A673 (cell line): Measurements from ENCODE around the gene PFKP. TPM values are rescaled to one million over a fixed set of nuclear protein-coding genes. Genes with fewer than 3 reads are reported as not detected.
A peak's percentile ranks its signal among the peaks of the same experiment; 100 is the strongest.

ENCODE experiments used
- BruUV-seq: library from RNA; stranded (reverse); fragments of 400-500 nt; replicated peaks from 2 replicates; lab custom pipeline; 2021; lab: Mats Ljungman, UMichigan
- CTCF ChIA-PET: fragments of 300-600 bp; sonication (Branson Sonifier 250); formaldehyde crosslinking; loops from one replicate; lab custom pipeline; 2022; ENCODE audit warnings: antibody characterized with exemption; lab: Charles Lee
- POLR2A ChIA-PET: fragments of 300-600 bp; sonication (Branson Sonifier 250); formaldehyde crosslinking; loops from one replicate; lab custom pipeline; 2022; ENCODE audit warnings: antibody characterized with exemption; ENCODE audit not compliant: low non-redundant PET; lab: Charles Lee
- DNase-seq: peaks from one replicate; pipeline ENCODE4 v3.0.0-alpha.2; 2015; ENCODE audit warnings: low spot score
- H3K27ac ChIP-seq: fragments of 200-600 bp; sonication (generic); 2 replicates; pipeline ENCODE4 v1.5.1; 2016; ENCODE audit warnings: mixed run types, low read depth, mild to moderate bottlenecking, mixed read lengths, antibody characterized with exemption, low read length; ENCODE audit not compliant: poor library complexity, severe bottlenecking
- H3K27me3 ChIP-seq: fragments of 200-600 bp; sonication (generic); replicated peaks from 2 replicates; pipeline ENCODE4 v1.6.1; 2017; ENCODE audit warnings: mixed run types, low read depth, mild to moderate bottlenecking, mixed read lengths, antibody characterized with exemption, low read length; ENCODE audit not compliant: insufficient read depth, poor library complexity
- H3K36me3 ChIP-seq: fragments of 200-600 bp; sonication (generic); 2 replicates; pipeline ENCODE4 v1.6.1; 2016; ENCODE audit warnings: mixed run types, mild to moderate bottlenecking, mixed read lengths, antibody characterized with exemption, low read length; ENCODE audit not compliant: insufficient read depth, poor library complexity, severe bottlenecking
- H3K4me1 ChIP-seq: fragments of 200-600 bp; sonication (generic); 2 replicates; pipeline ENCODE4 v1.6.1; 2017; ENCODE audit warnings: mixed run types, mild to moderate bottlenecking, mixed read lengths, antibody characterized with exemption, low read length; ENCODE audit not compliant: insufficient read depth, poor library complexity, severe bottlenecking
- H3K4me3 ChIP-seq: fragments of 200-600 bp; sonication (generic); 2 replicates; pipeline ENCODE4 v1.5.1; 2016; ENCODE audit warnings: low read depth, mixed run types, mild to moderate bottlenecking, mixed read lengths, low read length; ENCODE audit not compliant: poor library complexity, severe bottlenecking
- H3K9me3 ChIP-seq: fragments of 200-600 bp; sonication (generic); 2 replicates; pipeline ENCODE4 v1.6.1; 2016; ENCODE audit warnings: mixed run types, low read depth, mild to moderate bottlenecking, mixed read lengths, antibody characterized with exemption, low read length; ENCODE audit not compliant: poor library complexity, severe bottlenecking
- EZH2 ChIP-seq: fragments of 200-600 bp; sonication (generic); IDR thresholded peaks from 2 replicates; pipeline ENCODE4 v1.6.1; 2017; ENCODE audit warnings: borderline replicate concordance, low read depth, mild to moderate bottlenecking, mixed read lengths, antibody characterized with exemption, low read length; ENCODE audit not compliant: poor library complexity, severe bottlenecking
- intact Hi-C: fragments of 100-400 bp; cut with micrococcal nuclease; formaldehyde crosslinking; loops from one replicate; pipeline ENCODE4 v1.10.0; 2022; ENCODE audit not compliant: unreplicated experiment
- total RNA-seq: library from RNA; stranded (reverse); gene quantifications from 2 replicates; pipeline ENCODE4 v1.2.3, GENCODE V29; 2021
- TF ChIP-seq, protein P1 (sequence below): fragments of 300-800, 200-600 bp; sonication (generic); conservative IDR thresholded peaks from 2 replicates; pipeline ENCODE4 v1.5.1; 2017; ENCODE audit warnings: low read depth, mild to moderate bottlenecking, antibody characterized with exemption, low read length, moderate library complexity, mixed read lengths

The PFKP gene
- total RNA-seq, 1 experiment from 2014 or later = 232 TPM

DNA sequence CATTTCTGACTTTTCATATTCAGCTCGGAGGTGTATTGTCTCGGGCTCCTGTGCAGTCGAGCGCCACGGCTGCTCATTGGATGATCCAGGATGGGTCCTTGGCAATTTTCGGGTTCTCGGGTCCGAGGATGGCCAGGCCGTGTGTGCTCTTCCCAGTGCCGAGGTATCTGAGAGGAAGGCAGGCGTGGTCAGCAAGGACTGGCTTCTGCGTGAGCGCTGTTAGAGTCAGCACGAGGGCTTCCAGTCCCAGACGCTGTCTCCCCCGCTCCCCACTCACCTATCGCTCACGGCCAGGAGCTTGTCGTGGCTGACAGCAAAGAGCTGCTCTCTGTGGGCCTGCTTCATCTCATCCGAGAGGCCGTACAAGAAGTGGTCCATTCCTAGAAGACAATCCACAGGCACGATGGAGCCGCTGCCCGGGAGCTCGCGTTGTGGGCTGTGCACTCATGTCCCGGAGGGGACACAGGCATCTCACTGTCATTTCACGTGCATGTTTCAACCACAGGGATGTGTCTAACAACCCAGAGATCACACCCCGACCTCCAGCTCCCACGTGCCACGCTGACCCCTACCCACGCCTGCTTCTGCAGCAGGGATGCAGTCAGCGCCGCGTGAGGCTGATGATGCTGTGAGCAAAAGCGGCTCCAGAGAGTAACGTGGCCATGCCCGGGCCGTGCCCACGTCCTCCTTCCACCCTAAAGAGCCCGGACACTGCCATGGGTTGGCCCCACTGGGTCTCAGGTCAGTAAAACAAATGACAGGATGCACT lies 70.8 kb downstream of the PFKP start:
- TSS peak; percentile 41 for BruUV-seq
- H3K4me3 ChIP-seq = no peak overlapping the region
- H3K27ac ChIP-seq = no peak overlapping the region
- no peaks in the 10 kb centered on the region for H3K4me1 ChIP-seq
- POLR2A ChIA-PET = no interaction called here
- TF ChIP-seq, protein P1, sequence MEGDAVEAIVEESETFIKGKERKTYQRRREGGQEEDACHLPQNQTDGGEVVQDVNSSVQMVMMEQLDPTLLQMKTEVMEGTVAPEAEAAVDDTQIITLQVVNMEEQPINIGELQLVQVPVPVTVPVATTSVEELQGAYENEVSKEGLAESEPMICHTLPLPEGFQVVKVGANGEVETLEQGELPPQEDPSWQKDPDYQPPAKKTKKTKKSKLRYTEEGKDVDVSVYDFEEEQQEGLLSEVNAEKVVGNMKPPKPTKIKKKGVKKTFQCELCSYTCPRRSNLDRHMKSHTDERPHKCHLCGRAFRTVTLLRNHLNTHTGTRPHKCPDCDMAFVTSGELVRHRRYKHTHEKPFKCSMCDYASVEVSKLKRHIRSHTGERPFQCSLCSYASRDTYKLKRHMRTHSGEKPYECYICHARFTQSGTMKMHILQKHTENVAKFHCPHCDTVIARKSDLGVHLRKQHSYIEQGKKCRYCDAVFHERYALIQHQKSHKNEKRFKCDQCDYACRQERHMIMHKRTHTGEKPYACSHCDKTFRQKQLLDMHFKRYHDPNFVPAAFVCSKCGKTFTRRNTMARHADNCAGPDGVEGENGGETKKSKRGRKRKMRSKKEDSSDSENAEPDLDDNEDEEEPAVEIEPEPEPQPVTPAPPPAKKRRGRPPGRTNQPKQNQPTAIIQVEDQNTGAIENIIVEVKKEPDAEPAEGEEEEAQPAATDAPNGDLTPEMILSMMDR = no peak
- TF ChIP-seq EZH2 = no peak
- no peaks in the 10 kb centered on the region for H3K9me3 ChIP-seq
- no peaks in the 10 kb centered on the region for H3K27me3 ChIP-seq
- H3K36me3 ChIP-seq = peaks cover 88% of the 10 kb centered on the region
- CTCF ChIA-PET = no interaction called here
- no peak for DNase-seq
- intact Hi-C loops = no loop called here

DNA sequence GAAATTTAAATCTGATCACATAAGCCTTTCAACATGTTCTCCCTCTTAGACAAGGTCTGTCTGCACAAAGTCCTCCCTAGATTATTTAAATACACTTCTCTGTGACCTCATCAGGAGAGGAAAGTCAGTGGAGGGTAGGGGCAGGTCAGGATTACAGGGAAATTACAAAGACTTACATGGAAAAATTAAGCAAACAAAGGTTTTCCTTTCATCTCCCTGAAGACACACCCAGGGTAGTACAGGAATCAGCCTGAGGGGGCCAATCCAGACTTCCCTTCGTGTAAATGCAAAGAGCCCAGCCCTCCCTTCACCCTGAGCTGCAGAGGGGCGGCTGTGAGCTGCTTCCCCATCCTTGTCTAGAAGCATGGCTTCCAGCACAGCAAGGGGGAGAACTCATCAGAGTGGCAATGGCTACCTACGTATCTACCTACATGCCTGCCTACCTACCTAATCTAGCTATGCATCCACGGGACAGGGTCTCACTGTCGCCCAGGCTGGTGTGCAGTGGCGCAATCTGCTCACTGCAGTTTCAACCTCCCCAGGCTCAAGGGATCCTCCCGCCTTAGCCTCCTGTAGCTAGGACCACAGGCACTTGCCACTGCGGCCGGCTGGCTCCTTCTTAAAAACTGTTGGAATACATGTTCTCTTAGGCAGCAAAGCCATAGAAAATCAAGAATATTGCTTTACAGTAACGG lies 72.0 kb downstream of the PFKP start:
- TF ChIP-seq, protein P1 = no peak
- no peak for TF ChIP-seq EZH2
- BruUV-seq = no TSS peak
- H3K27ac ChIP-seq = no peak overlapping the region
- intact Hi-C loops = no loop called here
- H3K27me3 ChIP-seq = no peaks in the 10 kb centered on the region
- no peaks in the 10 kb centered on the region for H3K4me1 ChIP-seq
- DNase-seq = no peak
- no peak overlapping the region for H3K4me3 ChIP-seq
- H3K36me3 ChIP-seq = peaks cover 89% of the 10 kb centered on the region
- POLR2A ChIA-PET = no interaction called here
- no peaks in the 10 kb centered on the region for H3K9me3 ChIP-seq
- CTCF ChIA-PET = no interaction called here

DNA sequence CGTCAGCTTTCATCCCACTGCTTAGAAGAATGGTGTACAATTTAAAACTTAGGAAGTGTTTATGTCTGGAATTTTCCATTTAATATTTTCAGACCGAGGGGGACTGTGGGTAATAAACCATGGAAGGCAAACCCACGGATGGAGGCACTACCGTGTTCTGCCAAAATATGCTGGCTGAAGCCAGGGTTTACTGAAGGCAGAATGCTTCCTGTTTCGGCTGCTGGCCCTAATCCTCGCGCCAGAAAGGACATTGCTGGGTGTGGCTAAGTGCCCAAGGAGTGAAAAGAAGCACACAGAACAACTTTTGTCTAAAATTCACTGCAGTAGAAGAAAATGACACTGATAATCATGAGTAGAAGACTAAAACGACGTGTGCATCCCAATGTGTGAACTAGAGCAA lies 72.9 kb downstream of the PFKP start:
- H3K27me3 ChIP-seq = no peaks in the 10 kb centered on the region
- H3K27ac ChIP-seq = no peak overlapping the region
- H3K4me3 ChIP-seq = no peak overlapping the region
- TF ChIP-seq, protein P1 = no peak
- no peak for TF ChIP-seq EZH2
- no peaks in the 10 kb centered on the region for H3K4me1 ChIP-seq
- no peak for DNase-seq
- BruUV-seq = no TSS peak
- peaks cover 88% of the 10 kb centered on the region for H3K36me3 ChIP-seq
- ChIA-PET CTCF (no interaction called here), POLR2A (no interaction called here)
- intact Hi-C loops = no loop called here
- no peaks in the 10 kb centered on the region for H3K9me3 ChIP-seq
